ENCODE measurements around the gene GHITM.
"Not testable (repeated sequence)": the region's sequence is repeated elsewhere in the genome, so short reads cannot be mapped to it uniquely, and the experiment has no call there.

GHITM gene, protein sequence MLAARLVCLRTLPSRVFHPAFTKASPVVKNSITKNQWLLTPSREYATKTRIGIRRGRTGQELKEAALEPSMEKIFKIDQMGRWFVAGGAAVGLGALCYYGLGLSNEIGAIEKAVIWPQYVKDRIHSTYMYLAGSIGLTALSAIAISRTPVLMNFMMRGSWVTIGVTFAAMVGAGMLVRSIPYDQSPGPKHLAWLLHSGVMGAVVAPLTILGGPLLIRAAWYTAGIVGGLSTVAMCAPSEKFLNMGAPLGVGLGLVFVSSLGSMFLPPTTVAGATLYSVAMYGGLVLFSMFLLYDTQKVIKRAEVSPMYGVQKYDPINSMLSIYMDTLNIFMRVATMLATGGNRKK

GRCh38 chr10:84139126-84140035 lies at the start of gene GHITM:
Gene GHITM (plus strand): TSS chr10:84139509. CDS start chr10:84141501, 1,992 bp downstream.
- DNase-seq = peak; percentile 90 to 96

DNA sequence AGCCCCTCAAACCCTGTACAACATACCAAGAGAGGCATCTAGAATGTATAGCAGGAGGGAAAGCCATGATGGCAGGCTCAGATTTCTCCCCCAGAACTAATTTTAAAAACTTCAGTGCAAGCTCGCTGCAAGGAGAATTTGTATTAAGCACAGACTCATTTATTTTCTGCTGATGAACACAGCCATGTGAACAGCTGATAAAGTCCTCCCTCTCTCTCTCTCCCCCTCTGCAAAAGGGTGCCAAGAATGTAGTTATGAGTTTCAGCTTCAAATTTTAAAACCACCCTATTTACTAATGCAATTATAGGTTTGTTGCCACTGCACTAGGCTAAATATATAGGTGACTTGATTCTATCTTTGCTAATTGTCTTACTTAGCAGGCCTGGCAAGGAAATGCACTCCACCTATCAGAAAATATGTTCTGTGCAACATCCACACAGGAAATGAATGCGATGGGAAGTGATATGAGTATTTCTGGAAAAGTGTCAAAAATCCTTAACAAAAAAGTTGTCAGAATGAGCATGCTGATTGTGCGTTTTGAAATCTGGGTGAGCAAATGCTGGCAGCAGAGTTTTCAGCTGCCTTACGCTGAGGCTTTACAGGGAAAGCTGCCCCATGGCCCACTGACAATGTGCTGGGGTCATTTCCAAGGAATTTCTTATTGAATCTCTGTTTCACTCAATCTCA lies 43.4 kb upstream of the GHITM start:
- no peak for DNase-seq

DNA sequence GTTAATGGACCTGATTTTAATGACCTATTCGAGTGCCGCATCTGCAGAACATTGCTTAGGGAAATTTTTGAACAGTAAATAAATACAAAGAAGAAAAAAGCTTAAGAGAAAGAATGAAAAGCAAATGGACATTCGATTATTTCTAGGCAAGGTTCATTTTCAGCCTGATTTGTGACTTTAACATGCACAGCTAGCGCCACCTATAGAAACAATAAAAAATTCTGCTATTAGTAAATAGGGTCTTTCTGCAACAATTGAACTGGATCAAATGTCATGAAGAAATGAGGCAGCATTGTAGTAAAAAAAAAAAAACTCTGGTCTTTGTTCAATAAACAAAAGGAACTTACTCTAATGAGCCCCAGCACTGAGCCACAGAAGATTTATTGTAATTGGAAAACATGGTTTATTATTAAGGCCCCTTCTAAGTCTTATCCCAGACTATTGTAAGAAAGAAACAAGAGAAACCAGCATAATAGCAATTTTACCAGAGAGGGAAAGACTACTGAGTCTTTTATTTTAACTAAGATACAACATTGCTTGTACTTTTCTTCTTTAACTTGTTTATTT lies 41.4 kb upstream of the GHITM start:
- no peak for DNase-seq

DNA sequence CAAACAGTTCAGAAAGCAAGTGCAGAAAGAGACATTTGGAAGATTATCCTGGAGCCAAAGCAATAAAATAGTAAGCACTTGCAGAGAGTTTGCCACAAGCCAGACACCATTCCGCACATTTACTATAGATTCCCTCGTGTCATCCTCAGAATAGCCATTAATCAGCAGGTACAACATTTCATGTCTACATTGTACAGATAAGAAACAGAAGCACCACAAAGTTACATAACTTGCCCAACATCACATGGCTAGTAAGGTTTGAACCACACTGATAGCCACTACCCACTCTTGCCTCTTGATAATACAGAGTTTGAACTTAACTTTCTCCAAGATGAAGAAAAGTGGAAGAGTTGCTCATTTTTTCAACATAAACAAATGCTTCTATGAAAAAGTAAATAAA lies 40.6 kb upstream of the GHITM start:
- DNase-seq = no peak

- DNase-seq = no peak
These were observed 38.3 kb upstream of the GHITM start for GRCh38 chr10:84101042-84101441.

DNA sequence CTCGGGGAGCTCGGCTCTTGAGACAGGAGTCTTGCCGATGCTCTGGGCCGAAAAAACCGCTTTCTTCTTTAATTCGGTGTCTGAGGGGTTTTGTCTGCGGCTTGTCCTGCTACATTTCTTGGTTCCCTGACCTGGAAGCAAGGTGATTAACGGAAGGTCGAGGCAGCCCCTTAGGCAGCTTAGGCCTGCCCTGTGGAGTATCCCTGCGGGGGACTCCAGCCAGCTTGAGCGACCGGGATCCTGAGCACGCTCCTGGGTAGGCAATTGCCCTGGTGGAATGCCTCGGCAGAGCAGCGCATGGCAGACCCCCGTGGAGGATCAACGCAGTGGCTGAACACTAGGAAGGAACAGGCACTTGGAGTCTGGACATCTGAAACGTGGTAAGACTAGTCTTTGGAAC lies 30.5 kb upstream of the GHITM start:
- DNase-seq = no peak

DNA sequence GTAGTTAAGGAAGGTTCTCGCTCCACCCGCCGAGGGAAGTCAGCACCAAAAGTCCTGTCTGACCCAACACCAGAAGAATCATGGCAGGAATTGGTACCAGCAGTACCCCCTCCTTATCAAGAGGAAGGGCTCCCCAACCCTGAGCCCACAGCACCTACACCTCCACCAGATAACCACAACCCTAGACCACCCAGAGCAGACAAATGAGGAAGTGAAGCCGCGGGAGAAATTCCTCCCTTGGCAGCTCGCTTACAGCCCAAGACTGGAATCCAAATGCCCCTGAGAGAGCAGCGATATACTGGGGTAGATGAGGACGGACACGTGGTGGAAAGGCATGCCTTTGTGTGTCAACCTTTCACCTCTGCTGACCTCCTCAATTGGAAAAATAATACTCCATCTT lies 29.5 kb upstream of the GHITM start:
- not testable (repeated sequence) for DNase-seq

DNA sequence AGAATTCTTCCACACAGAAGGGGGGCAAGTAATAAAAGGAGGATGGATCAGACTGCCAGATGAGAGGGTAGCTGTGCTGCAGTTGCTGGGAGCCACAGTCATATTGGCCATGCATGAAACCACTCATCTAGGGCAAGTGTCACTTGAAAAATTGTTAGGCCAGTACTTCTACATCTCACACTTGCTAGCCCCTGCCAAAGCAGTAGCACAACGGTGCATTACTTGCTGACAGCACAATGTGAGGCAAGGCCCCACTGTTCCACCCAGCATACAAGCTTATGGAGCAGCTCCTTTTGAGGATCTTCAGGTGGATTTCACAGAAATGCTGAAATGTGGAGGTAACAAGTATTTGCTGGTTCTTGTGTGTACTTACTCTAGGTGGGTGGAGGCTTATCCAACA lies 25.8 kb upstream of the GHITM start:
- not testable (repeated sequence) for DNase-seq

DNA sequence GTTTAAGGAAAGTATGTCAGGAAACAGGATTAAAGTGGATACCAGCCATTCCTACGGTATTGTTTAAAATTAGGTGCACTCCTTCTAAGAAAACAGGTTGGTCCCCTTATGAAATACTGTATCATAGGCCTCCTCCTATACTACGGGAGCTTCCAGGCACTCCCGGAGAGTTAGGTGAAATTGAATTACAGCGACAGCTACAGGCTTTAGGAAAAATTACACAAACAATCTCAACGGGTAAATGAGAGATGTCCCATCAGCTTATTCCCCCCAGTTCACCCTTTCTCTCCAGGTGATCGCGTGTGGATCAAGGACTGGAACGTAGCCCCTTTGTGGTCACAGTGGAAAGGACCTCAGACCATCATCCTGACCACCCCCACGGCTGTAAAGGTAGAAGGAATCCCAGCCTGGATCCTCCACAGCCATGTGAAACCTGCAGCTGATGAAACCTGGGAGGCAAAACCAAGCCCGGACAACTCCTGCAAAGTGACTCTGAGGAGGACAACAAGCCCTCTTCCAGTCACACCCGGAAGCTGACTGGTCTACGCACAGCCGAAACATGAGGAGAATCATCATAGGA lies 25.1 kb upstream of the GHITM start:
- DNase-seq = peak in 1 of 2 experiments; percentile 7

- not testable (repeated sequence) for DNase-seq
These were observed 22.1 kb upstream of the GHITM start for GRCh38 chr10:84117204-84117603.

DNA sequence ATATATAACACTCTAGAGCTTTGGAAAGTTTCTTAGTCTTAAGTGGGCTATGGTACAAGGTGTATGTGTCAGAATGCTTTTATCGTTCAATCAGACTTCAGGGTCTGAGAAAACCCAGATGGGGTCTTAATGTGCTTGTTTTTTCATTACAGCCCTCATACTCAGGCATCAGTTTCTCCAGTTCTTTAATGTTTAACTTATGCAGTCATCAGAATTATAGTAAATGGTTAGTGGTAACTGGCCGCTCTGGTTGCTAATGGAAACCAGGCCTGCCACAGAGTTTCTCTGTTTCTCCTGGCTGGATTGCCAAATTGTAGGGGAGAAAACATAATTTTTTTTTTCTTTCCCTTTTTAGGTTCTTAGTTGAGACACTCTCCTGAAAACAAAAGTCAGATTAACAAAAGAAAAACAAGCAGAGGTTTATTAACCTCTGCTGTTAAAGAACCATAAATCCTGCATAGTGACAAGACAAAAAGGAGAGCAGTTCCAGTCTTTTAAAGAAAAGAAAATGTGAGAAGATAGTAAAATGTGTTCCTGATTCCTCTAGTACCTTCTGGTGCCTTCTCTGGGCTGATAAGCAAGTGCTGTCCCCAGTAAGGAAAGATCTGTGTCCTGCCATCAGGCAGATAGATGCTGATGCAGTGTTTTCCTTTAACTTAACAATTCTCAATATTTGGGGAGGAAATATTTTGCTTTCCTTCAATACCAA lies 21.5 kb upstream of the GHITM start:
- no peak for DNase-seq

DNA sequence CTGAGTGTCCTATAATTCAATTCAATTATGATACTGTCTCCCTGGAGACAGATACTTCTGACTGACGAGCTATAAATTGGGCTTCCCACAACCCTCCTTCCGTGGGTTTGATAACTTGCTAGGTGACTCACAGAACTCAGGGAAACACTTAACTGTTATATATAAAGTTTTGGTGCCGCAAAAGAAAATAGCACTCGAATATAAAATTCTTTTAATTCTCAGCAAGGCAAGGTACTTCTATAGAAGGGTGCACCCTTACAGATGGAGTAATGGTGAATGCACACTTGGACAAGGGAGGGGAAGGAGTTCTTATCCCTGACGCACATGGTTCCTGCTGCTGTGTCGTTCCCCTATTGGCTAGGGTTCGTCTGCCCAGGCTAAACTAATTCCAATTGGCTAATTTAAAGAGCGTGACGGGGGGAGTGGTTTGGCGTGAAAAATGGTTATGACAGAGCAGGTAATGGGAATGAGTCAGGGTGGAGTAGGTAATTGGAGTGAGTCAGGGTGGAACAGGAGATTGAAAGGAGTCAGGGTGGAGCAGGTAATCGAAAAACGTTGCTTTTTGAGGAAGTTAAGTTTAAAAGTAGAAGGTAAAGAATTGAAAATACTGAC lies 20.8 kb upstream of the GHITM start:
- no peak for DNase-seq

GRCh38 chr10:84123362-84123761 lies 15.9 kb upstream of the GHITM start:
- no peak for DNase-seq

DNA sequence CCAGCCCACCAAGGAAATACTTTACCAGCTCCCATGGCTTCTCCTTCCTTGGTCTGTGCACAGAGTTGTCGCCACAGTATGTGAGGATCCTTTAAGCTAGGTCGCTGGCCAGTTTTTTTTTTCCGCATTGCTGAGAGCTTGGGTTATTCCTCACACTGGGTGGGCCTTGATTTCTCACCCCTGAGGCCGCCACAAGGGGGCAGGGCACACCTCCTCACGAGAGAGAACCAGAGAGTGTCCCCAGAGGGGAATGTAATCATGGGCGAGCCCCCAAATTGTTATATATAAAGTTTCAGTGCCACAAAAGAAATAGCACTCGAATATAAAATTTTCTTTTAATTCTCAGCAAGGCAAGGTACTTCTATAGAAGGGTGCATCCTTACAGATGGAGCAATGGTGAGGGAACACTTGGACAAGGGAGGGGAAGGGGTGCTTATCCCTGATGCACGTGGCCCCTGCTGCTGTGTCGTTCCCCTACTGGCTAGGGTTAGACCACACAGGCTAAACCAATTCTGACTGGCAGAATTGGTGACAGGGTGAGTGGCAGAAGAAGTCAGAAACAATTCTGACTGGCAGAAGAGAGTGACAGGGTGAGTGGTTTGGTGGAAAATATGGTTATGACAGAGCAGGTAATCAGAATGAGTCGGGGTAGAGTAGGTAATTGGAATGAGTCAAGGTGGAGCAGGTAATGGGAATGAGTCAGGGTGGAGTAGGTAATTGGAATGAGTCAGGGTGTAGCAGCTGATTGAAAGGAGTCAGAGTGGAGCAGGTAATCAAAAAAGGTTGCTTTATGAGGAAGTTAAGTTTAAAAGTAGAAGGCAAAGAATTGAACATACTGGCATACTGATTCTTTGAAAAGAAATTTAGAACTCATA lies 13.2 kb upstream of the GHITM start:
- peak in 1 of 2 experiments; percentile 1 for DNase-seq

DNA sequence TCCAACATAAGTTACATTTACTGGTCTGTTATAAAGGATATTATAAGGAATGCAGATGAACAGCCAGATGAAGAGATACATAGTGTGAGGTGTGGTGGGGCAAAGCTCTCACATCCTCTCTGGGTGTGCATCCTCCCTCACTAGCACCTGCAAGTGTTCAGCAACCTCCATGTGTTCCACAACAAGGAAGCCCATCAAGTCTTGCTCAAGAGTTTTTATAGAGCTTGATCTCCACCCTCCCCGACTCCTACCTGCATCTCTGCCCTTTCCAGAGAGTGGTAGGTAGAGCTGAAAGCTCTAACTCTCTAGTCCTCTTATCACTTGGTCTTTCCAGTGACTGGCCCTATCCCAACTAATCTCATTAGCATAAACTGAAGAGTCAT lies 12.5 kb upstream of the GHITM start:
- DNase-seq = no peak

- DNase-seq = peak in 1 of 2 experiments; percentile 10
These were observed 3.5 kb upstream of the GHITM start for GRCh38 chr10:84135836-84136235.

GRCh38 chr10:84137811-84138210 lies 1.5 kb upstream of the GHITM start:
- DNase-seq = no peak

DNA sequence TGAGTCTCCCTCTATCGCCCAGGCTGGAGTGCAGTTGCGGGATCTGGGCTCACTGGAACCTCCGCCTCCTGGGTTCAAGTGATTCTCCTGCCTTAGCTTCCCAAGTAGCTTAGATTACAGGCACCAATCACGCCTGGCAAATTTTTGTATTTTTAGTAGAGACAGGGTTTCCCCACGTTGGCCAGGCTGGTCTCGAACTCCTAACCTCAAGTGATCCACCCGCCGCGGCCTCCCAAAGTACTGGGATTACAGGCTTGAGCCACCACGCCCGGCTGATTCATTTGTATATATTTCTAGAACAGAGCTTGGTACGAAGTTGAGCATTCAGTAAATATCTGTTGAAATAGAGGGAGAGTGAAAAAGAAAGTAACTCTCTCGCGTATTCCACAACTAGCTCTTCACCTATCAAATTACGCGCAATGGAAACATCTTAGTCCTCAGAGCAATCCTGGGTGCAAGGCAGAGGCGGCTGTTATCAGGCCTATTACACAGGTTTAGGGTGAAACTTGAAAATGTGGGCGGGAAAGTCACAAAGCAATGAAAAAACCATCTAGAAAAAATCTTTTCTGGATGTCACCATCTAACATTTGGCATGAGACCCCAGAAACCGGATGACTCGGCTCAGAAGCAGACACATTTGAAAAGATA lies 707 bp upstream of the GHITM start:
- no peak for DNase-seq

DNA sequence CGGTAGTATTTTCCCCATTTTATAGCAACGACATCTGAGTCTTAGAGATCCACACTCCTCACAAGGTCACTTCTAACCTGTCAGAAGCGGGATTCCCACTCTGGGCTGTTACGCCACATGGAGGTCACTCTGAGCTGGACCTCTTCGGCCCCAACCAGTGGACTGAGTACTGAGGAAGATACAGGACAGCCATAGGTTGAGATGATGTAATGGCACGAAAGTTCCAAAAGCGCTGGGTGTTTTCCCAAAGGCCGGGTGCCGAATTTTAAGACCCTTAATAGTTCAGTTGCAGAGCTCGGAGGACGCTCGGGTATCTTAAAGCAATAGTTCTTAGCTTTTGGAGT lies 699 bp downstream of the GHITM start:
- no peak for DNase-seq

- no peak for DNase-seq
These were observed 8.0 kb downstream of the GHITM start for GRCh38 chr10:84147347-84147746.
